T-helper 1 cell treated with Interleukin-12 subunit alpha and Interleukin-12 subunit beta and Interleukin-4 antibody, amounts not matched to agents 30 ng/mL and 1 ng/mL, for 36 hours (primary cell): ENCODE measurements around the gene PRSS2. TPM values are rescaled to one million over a fixed set of nuclear protein-coding genes. Genes with fewer than 3 reads are reported as not detected.

Experiments
- intact Hi-C: fragments of 100-400 bp; cut with micrococcal nuclease; formaldehyde crosslinking; loops from one replicate; pipeline ENCODE4 v1.15.1; 2024
- total RNA-seq: library from RNA; stranded (reverse); gene quantifications from 2 replicates; pipeline ENCODE4 v1.2.3, GENCODE V29; 2022

Gene PRSS2
- total RNA-seq, 1 donor from 2014 or later: not detected

DNA sequence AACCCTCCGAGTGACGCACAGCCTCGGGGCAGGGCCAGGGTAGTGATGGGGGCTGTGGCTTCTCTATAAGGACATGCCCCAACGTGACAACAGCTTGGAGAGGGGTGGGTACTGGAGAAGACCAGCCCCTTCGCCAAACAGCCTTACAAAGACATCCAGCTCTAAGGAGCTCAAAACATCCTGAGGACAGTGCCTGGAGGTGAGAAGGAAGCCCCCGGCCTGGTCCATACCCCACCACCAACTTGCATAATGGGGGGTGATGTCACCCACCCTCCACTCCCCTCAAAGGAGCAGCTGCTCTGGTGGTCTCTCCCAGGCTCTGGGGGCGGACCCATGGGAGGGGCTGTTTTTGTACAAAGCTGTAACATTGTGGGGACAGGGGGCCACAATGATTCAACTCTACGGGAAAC, 15.1 kb downstream of the PRSS2 start:
- intact Hi-C loops: loop anchor here (1.0 kb wide), 2 partner anchors 12 to 23 kb away; no protein-coding TSS in a partner anchor

DNA sequence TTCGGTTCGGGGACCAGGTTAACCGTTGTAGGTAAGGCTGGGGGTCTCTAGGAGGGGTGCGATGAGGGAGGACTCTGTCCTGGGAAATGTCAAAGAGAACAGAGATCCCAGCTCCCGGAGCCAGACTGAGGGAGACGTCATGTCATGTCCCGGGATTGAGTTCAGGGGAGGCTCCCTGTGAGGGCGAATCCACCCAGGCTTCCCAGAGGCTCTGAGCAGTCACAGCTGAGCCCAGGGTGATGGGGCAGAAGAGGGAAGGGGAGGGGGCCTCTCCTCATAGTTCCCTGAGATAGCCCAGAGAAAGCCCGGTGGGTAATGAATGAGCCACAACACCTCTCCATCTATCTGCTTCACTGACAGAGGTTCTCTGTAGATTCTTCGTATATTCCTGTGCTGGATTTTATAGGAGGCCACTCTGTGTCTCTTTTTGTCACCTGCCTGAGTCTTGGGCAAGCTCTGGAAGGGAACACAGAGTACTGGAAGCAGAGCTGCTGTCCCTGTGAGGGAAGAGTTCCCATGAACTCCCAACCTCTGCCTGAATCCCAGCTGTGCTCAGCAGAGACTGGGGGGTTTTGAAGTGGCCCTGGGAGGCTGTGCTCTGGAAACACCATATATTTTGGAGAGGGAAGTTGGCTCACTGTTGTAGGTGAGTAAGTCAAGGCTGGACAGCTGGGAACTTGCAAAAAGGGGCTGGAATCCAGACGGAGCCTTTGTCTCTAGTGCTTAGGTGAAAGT, 16.4 kb downstream of the PRSS2 start:
- intact Hi-C loops: no loop called here

DNA sequence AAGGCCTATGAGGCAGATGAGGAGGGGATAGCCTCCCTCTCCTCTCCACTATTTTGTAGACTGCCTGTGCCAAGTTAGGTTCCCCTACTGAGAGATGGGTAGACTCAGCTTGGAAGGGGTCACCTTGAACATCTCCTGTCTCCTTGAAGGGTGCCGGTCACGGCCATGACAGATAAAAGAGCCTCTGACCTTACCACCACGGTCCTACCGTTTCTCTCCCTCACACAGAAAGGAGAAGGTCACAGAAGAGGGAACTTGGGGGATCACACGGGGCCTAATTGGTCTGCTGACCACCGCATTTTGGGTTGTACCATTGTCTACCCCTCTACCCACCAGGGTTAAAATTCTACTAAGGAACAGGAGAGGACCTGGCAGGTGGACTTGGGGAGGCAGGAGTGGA, 17.0 kb downstream of the PRSS2 start:
- intact Hi-C loops: no loop called here

DNA sequence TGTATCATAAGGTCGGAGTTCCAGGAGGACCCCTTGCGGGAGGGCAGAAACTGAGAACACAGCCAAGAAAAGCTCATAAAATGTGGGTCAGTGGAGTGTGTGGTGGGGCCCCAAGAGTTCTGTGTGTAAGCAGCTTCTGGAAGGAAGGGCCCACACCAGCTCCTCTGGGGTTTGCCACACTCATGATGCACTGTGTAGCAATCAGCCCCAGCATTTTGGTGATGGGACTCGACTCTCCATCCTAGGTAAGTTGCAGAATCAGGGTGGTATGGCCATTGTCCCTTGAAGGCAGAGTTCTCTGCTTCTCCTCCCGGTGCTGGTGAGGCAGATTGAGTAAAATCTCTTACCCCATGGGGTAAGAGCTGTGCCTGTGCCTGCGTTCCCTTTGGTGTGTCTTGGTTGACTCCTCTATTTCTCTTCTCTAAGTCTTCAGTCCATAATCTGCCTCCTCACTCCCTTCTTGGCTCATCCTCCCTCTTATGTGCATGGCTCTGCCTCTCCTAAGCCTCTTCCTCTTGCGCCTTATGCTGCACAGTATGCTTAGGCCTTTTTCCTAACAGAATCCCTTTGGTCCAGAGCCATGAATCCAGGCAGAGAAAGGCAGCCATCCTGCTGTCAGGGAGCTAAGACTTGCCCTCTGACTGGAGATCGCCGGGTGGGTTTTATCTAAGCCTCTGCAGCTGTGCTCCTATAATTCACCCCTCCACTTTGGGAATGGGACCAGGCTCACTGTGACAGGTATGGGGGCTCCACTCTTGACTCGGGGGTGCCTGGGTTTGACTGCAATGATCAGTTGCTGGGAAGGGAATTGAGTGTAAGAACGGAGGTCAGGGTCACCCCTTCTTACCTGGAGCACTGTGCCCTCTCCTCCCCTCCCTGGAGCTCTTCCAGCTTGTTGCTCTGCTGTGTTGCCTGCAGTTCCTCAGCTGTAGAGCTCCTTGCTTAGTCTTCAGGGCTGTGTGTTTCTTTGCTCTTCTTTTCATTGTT, 17.8 kb downstream of the PRSS2 start:
- intact Hi-C loops: no loop called here

DNA sequence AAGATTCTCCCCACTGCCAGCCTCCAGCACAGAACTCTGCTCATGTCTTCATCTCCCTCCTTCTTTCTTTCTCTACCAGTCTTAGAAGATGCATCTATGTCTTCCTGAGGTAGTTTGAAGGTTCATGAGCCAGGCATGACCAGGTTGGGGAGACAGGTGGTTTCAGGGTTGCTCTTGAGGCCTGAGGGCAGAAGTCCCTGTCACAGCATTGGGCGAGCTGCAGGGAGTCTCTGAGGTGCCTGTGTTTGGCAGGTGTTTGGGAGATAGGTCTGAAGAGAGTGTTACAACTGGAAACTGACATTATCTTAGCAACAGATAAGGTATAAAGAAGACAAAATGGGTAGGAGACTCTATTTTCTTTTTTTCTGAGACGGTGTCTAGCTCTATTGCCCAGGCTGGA, 18.7 kb downstream of the PRSS2 start:
- intact Hi-C loops: no loop called here

DNA sequence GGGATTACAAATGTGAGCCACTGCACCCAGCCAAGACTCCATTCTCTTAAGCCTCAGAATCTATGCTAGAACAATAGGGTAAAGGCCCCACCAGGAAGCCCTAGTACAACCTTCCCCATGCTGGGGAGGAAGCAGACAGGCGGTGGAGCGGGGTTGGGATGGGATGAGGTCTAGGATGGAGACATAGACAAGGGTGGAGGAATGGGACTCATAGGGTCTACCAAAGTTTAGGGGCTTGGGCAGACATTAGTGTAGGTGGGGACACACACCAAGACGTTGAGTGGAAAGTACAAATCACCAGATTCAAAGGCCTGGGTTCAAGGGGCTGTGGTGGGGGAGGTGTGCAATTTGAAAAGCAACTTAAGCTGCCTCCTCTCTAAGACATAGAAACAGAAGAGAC, 19.3 kb downstream of the PRSS2 start:
- intact Hi-C loops: no loop called here

DNA sequence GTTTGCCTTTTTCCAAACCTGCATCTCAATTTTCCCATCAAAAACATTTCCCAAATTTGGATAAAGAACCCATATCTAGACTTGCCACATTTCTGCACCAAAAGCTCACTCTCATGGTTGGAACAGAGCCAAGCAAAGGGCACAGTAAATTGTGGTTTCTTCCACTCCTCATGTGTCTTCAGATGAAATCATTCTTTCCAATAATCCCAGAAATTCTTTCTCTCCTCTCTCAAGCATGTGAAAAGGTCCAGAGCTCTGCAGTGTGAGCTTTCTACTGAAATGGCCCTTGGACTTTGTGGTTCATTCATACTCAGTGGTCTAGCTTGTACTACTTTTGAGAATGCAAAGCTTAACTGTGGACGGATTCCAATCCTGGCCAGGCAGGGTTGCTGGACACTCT, 19.8 kb downstream of the PRSS2 start:
- intact Hi-C loops: no loop called here

DNA sequence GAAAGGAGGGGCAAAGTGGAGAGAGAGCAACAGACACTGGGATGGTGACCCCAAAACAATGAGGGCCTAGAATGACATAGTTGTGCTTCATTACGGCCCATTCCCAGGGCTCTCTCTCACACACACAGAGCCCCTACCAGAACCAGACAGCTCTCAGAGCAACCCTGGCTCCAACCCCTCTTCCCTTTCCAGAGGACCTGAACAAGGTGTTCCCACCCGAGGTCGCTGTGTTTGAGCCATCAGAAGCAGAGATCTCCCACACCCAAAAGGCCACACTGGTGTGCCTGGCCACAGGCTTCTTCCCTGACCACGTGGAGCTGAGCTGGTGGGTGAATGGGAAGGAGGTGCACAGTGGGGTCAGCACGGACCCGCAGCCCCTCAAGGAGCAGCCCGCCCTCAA, 20.7 kb downstream of the PRSS2 start:
- intact Hi-C loops: no loop called here

DNA sequence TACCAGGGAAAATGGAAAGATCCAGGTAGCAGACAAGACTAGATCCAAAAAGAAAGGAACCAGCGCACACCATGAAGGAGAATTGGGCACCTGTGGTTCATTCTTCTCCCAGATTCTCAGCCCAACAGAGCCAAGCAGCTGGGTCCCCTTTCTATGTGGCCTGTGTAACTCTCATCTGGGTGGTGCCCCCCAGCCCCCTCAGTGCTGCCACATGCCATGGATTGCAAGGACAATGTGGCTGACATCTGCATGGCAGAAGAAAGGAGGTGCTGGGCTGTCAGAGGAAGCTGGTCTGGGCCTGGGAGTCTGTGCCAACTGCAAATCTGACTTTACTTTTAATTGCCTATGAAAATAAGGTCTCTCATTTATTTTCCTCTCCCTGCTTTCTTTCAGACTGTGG, 21.4 kb downstream of the PRSS2 start:
- intact Hi-C loops: no loop called here

DNA sequence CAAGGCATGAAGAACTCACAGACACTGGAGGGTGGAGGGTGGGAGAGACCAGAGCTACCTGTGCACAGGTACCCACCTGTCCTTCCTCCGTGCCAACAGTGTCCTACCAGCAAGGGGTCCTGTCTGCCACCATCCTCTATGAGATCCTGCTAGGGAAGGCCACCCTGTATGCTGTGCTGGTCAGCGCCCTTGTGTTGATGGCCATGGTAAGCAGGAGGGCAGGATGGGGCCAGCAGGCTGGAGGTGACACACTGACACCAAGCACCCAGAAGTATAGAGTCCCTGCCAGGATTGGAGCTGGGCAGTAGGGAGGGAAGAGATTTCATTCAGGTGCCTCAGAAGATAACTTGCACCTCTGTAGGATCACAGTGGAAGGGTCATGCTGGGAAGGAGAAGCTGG, 21.8 kb downstream of the PRSS2 start:
- intact Hi-C loops: no loop called here

DNA sequence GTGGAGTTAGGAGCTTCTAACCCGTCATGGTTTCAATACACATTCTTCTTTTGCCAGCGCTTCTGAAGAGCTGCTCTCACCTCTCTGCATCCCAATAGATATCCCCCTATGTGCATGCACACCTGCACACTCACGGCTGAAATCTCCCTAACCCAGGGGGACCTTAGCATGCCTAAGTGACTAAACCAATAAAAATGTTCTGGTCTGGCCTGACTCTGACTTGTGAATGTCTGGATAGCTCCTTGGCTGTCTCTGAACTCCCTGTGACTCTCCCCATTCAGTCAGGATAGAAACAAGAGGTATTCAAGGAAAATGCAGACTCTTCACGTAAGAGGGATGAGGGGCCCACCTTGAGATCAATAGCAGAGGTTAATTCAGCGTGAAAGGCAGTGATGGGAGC, 22.4 kb downstream of the PRSS2 start:
- intact Hi-C loops: no loop called here

DNA sequence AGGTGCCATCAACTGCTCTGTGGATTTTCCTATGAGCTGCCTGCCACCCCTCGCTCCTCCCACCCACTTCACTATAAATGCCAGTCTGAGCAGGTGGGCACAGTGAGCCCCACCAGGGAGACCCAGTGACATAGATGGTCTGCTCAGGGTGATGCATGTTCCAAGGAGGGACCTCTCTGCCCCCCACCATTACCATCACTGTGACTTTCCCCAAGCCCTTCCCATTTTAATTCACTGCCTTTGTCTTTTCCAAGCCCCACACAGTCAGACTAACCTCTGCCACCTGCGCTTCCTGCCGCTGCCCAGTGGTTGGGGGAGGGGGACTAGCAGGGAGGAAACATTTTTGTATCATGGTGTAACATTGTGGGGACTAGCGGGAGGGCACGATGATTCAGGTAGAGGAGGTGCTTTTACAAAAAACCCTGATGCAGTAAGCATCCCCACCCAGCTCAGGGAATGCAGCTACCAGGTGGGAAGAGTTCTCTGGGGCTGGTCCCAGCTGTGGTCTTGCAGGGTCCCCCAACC, 24.6 kb downstream of the PRSS2 start:
- intact Hi-C loops: loop anchor here (2.0 to 5.0 kb wide), 2 partner anchors 13 to 448 kb away; no protein-coding TSS in a partner anchor

DNA sequence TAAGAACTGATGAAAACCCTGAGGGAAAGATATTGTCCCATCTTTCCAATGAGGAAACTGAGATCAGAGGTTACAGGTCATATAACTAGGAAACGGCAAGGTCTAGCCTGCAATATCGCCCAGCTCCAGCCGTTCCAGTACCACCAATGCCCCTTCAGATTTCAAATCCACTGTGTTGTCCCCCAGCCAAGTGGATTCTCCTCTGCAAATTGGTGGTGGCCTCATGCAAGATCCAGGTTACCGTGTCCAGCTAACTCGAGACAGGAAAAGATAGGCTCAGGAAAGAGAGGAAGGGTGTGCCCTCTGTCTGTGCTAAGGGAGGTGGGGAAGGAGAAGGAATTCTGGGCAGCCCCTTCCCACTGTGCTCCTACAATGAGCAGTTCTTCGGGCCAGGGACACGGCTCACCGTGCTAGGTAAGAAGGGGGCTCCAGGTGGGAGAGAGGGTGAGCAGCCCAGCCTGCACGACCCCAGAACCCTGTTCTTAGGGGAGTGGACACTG, 25.3 kb downstream of the PRSS2 start:
- intact Hi-C loops: loop anchor here (5.0 kb wide), 1 partner anchor 449 kb away; no protein-coding TSS in a partner anchor

DNA sequence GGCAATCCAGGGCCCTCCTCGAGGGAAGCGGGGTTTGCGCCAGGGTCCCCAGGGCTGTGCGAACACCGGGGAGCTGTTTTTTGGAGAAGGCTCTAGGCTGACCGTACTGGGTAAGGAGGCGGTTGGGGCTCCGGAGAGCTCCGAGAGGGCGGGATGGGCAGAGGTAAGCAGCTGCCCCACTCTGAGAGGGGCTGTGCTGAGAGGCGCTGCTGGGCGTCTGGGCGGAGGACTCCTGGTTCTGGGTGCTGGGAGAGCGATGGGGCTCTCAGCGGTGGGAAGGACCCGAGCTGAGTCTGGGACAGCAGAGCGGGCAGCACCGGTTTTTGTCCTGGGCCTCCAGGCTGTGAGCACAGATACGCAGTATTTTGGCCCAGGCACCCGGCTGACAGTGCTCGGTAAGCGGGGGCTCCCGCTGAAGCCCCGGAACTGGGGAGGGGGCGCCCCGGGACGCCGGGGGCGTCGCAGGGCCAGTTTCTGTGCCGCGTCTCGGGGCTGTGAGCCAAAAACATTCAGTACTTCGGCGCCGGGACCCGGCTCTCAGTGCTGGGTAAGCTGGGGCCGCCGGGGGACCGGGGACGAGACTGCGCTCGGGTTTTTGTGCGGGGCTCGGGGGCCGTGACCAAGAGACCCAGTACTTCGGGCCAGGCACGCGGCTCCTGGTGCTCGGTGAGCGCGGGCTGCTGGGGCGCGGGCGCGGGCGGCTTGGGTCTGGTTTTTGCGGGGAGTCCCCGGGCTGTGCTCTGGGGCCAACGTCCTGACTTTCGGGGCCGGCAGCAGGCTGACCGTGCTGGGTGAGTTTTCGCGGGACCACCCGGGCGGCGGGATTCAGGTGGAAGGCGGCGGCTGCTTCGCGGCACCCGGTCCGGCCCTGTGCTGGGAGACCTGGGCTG, 26.0 kb downstream of the PRSS2 start:
- intact Hi-C loops: loop anchor here (5.0 kb wide), 1 partner anchor 449 kb away; no protein-coding TSS in a partner anchor

DNA sequence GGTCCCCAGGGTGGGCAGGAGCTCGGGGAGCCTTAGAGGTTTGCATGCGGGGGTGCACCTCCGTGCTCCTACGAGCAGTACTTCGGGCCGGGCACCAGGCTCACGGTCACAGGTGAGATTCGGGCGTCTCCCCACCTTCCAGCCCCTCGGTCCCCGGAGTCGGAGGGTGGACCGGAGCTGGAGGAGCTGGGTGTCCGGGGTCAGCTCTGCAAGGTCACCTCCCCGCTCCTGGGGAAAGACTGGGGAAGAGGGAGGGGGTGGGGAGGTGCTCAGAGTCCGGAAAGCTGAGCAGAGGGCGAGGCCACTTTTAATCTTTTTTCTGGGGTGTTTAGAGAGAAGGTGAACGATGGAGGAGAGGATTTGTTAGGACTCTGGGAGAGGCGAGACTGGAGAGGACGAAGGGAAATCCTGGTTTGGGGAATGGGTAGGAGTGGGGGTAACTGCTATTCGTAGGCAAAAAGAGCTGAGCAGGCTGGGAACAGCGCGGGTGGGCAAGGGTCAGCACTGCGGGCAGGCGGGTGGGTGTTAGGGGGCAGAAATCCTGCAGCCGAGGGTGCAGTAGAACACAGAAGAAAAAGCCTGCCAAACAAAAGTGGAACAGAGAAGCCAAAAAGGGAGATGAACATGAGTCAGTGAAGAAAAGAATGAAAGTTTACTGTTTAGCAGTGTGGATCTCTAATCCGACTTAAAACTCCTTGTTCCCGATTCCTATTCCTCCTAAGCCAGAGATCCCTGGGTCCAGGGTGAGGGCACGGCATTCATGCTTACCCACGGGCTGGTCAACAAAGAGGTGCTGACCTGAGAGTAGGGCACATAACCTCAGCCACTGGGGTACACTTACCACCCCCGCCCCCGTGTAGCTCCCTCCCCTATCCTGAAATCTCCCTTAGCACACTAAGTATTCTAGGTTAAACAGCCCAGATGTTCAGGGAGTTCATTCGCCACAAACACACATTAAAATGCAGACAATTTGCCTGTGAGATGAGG, 26.9 kb downstream of the PRSS2 start:
- intact Hi-C loops: loop anchor here (1.0 to 5.0 kb wide), 2 partner anchors 12 to 450 kb away; no protein-coding TSS in a partner anchor

DNA sequence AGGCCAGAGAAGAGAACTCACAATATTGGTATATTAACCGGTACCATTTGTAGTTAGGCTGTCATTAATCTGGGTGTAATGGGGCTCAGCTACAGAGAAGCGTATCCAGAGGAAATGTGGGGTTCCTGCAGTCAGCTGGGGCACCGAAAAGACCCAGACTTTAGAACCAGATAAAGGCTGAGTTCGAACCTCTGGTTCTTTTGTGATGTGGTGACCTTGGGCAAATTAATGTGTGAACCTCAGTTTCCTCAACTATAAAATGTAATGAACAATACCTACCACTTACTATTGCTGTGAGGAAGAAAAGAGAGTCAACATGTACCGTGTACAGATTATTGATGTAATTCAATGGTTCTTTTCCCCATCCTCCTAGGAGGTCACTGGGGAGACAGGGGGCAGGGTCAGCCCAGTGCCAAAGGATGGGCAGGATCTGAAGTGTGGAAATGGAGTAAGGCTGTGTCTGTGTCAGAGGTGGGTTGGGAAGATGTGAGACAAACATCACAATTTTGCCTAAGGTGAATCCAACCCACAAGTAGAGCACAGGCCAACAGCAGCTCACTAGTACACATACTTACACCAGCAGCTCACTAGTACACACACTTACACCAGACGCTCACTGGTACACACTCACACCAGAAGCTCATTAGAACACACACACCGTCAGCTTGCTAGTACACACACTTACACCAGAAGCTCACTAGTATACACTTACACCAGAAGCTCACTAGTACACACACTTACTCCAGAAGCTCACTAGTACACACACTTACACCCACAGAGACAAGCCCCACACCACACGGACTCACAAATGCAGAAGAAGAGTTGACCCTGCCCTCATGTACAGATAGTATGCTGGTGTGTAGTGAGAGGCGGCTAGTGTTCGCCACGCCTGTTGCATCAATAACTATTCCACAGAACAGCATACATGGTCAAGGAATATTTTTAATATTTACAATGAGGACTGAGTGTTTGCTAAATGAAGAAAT, 28.0 kb downstream of the PRSS2 start:
- intact Hi-C loops: loop anchor here (1.0 to 5.0 kb wide), 3 partner anchors 10 to 451 kb away; no protein-coding TSS in a partner anchor

DNA sequence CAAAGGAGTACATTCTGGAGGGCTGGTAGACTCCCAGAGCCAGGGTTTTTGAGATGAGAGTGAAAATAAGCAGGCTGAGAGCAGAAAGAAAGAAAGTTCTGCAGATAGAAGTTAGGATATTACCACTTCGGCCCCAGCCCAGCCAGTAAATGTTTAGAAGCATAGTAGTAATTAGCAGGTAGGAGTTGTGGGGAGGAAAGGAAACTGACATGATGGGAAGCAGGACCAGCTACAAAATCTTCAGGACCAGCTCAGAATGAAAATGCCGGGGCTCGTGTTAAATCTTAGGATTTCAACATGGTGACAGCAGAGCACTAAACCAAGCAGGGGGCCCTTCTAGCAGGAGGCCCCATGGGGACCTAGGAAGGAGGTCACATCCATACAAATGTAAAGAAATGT, 28.7 kb downstream of the PRSS2 start:
- intact Hi-C loops: loop anchor here (1.0 to 5.0 kb wide), 2 partner anchors 9 to 452 kb away; no protein-coding TSS in a partner anchor

DNA sequence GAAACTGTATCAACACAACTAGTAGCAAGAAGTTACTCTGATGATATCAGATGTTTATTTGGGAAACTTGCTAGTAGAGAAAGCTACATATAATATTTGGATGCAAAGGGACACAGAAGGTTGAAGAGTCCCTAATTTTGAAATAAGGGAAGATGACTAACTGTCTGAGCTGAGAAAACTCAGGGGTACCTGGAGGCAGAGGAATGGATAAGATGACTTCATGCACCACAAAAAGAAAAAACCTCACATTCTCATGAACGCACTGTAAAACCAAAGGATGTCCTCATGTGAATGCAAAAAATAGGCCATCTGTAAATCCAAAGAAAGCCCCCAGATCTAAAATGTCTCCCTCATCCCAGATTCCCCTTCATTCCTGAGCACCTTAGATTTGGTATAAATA, 29.3 kb downstream of the PRSS2 start:
- intact Hi-C loops: loop anchor here (10.0 kb wide), 2 partner anchors 485 to 1785 kb away; partner anchors contain the start of genes CASP2, MRPS33 and TMEM139
